Colonic mucosa (tissue), 4 donors: ENCODE data around the gene NEDD1. TPM values are rescaled to one million over a fixed set of nuclear protein-coding genes. Genes with fewer than 3 reads are reported as not detected.

Source experiments
- DNase-seq: peaks from one replicate; pipeline ENCODE4 v3.0.0-alpha.2; 2020
- H3K27ac ChIP-seq: fragments of 200-600 bp; one replicate; pipeline ENCODE4 v1.8.0; 2021
- H3K27me3 ChIP-seq: fragments of 200-600 bp; one replicate; pipeline ENCODE4 v1.8.0; 2021
- H3K36me3 ChIP-seq: fragments of 200-600 bp; one replicate; pipeline ENCODE4 v1.8.0; 2021
- H3K4me1 ChIP-seq: fragments of 200-600 bp; one replicate; pipeline ENCODE4 v1.8.0; 2021; ENCODE audit warnings: mild to moderate bottlenecking
- H3K4me3 ChIP-seq: fragments of 200-600 bp; one replicate; pipeline ENCODE4 v1.8.0; 2021
- H3K9ac ChIP-seq, 2 donors: one replicate each; pipeline ENCODE4 v1.7.0; 2013; ENCODE audit warnings: control low read depth in 2 of 2, low read depth in 2 of 2, low read length in 2 of 2
- H3K9me3 ChIP-seq: fragments of 200-600 bp; one replicate; pipeline ENCODE4 v1.8.0; 2021
- CTCF ChIP-seq: fragments of 200-600 bp; IDR thresholded peaks from one replicate; pipeline ENCODE4 v1.8.0; 2022; ENCODE audit warnings: antibody characterized with exemption, mild to moderate bottlenecking
- intact Hi-C: fragments of 100-400 bp; cut with DNase I; formaldehyde crosslinking; loops from one replicate; pipeline ENCODE4 v1.14.1; 2022
- total RNA-seq, 2 donors: library from RNA; stranded (reverse); fragmentation: NEBNext Ultra II Directional in 1 of 2; extraction: Animal tissue kit (Norgen Biotek cat#: 25700) in 1 of 2; gene quantifications; one replicate each; pipeline ENCODE4 v1.2.1, GENCODE V29; 2021
- donor health status: healthy.
- donor health status: DM: no; HTN: no; CAD: no.
- donor health status: DM: no; HTN: no; CAD: no.

NEDD1 gene
- total RNA-seq, 2 donors from 2014 or later, result 14.5 to 17.7 TPM

GRCh38 chr12:96980991-96981414 lies 73.9 kb downstream of the NEDD1 start:
- H3K9ac ChIP-seq, result no peak overlapping the region
- no peak for TF ChIP-seq CTCF
- H3K4me3 ChIP-seq, result no peak overlapping the region
- peaks cover 5% of the 10 kb centered on the region for H3K27me3 ChIP-seq
- no peak for DNase-seq
- no peak overlapping the region for H3K27ac ChIP-seq
- intact Hi-C loops, result no loop called here
- H3K4me1 ChIP-seq, result no peaks in the 10 kb centered on the region
- H3K9me3 ChIP-seq, result no peaks in the 10 kb centered on the region
- no peaks in the 10 kb centered on the region for H3K36me3 ChIP-seq

- Histone ChIP-seq H3K4me3 (no peak overlapping the region), H3K9me3 (no peaks in the 10 kb centered on the region), H3K27me3 (peaks cover 7% of the 10 kb centered on the region), H3K4me1 (no peaks in the 10 kb centered on the region), H3K9ac (no peak overlapping the region), H3K36me3 (no peaks in the 10 kb centered on the region), H3K27ac (no peak overlapping the region)
- DNase-seq, result no peak
- no peak for TF ChIP-seq CTCF
- intact Hi-C loops, result no loop called here
Observed at GRCh38 chr12:96981911-96982310, 74.9 kb downstream of the NEDD1 start.

GRCh38 chr12:96982671-96983070 lies 75.6 kb downstream of the NEDD1 start:
- peaks cover 7% of the 10 kb centered on the region for H3K27me3 ChIP-seq
- TF ChIP-seq CTCF, result no peak
- H3K36me3 ChIP-seq, result no peaks in the 10 kb centered on the region
- no peaks in the 10 kb centered on the region for H3K4me1 ChIP-seq
- no peak for DNase-seq
- H3K9me3 ChIP-seq, result no peaks in the 10 kb centered on the region
- no peak overlapping the region for H3K9ac ChIP-seq
- H3K27ac ChIP-seq, result no peak overlapping the region
- H3K4me3 ChIP-seq, result no peak overlapping the region
- intact Hi-C loops, result no loop called here

- peaks cover 7% of the 10 kb centered on the region for H3K27me3 ChIP-seq
- H3K9me3 ChIP-seq, result no peaks in the 10 kb centered on the region
- H3K4me3 ChIP-seq, result peak overlapping the region; percentile 30
- H3K4me1 ChIP-seq, result no peaks in the 10 kb centered on the region
- no peak for DNase-seq
- TF ChIP-seq CTCF, result peak; percentile 94
- H3K36me3 ChIP-seq, result no peaks in the 10 kb centered on the region
- intact Hi-C loops, result loop anchor here (5.0 kb wide), 1 partner anchor 408 kb away; no protein-coding TSS in a partner anchor
- no peak overlapping the region for H3K9ac ChIP-seq
- H3K27ac ChIP-seq, result no peak overlapping the region
Observed at GRCh38 chr12:96985515-96986362, 78.7 kb downstream of the NEDD1 start.

- no peak overlapping the region for H3K27ac ChIP-seq
- no peak overlapping the region for H3K4me3 ChIP-seq
- peak; percentile 43 for TF ChIP-seq CTCF
- intact Hi-C loops, result loop anchor here (5.0 kb wide), 1 partner anchor 410 kb away; no protein-coding TSS in a partner anchor
- no peak for DNase-seq
- no peak overlapping the region for H3K9ac ChIP-seq
- H3K27me3 ChIP-seq, result peaks cover 7% of the 10 kb centered on the region
- no peaks in the 10 kb centered on the region for H3K4me1 ChIP-seq
- H3K9me3 ChIP-seq, result no peaks in the 10 kb centered on the region
- no peaks in the 10 kb centered on the region for H3K36me3 ChIP-seq
Observed at GRCh38 chr12:96986883-96987523, 79.9 kb downstream of the NEDD1 start.
